ENCODE measurements around the gene SRF.

- TF ChIP-seq, protein P1, sequence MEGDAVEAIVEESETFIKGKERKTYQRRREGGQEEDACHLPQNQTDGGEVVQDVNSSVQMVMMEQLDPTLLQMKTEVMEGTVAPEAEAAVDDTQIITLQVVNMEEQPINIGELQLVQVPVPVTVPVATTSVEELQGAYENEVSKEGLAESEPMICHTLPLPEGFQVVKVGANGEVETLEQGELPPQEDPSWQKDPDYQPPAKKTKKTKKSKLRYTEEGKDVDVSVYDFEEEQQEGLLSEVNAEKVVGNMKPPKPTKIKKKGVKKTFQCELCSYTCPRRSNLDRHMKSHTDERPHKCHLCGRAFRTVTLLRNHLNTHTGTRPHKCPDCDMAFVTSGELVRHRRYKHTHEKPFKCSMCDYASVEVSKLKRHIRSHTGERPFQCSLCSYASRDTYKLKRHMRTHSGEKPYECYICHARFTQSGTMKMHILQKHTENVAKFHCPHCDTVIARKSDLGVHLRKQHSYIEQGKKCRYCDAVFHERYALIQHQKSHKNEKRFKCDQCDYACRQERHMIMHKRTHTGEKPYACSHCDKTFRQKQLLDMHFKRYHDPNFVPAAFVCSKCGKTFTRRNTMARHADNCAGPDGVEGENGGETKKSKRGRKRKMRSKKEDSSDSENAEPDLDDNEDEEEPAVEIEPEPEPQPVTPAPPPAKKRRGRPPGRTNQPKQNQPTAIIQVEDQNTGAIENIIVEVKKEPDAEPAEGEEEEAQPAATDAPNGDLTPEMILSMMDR (conservative IDR thresholded peaks at IDR 0.05): no peak
- TF ChIP-seq EZH2 (IDR thresholded peaks at IDR 0.05; ENCODE audit: low read depth): no peak
Observed at GRCh38 chr6:43217351-43217750, 46.3 kb downstream of the SRF start.
